K562 (cell line): ENCODE results near the gene SLC16A2. TPM values are rescaled to one million over a fixed set of nuclear protein-coding genes. Genes with fewer than 3 reads are reported as not detected.

ENCODE experiments used
- CREBBP ChIP-seq: IDR thresholded peaks from one replicate; pipeline ENCODE4 v1.6.1; 2012; ENCODE audit warnings: low read depth, mild to moderate bottlenecking, control low read depth, inconsistent platforms, low read length
- EZH2 ChIP-seq: IDR thresholded peaks from 2 replicates; pipeline ENCODE4 v1.6.1; 2012; ENCODE audit warnings: low read depth, mild to moderate bottlenecking, inconsistent platforms, low read length, borderline replicate concordance
- FOXO4 ChIP-seq: fragments of 450-650 bp; formaldehyde crosslinking; IDR thresholded peaks from 2 replicates; pipeline ENCODE4 v1.4.0; 2020; ENCODE audit warnings: mild to moderate bottlenecking, moderate library complexity
- HBP1 ChIP-seq: fragments of 450-650 bp; formaldehyde crosslinking; IDR thresholded peaks from 2 replicates; pipeline ENCODE4 v1.4.0; 2022; ENCODE audit warnings: missing genetic modification characterization
- SMARCC2 ChIP-seq: fragments of 450-650 bp; IDR thresholded peaks from 2 replicates; pipeline ENCODE4 v1.6.1; 2017; ENCODE audit warnings: antibody characterized with exemption, moderate library complexity, mild to moderate bottlenecking, low read depth
- THAP7 ChIP-seq: fragments of 250-450 bp; sonication (Bioruptor Pico); IDR thresholded peaks from 2 replicates; pipeline ENCODE4 v1.5.0; 2021
- XRCC4 ChIP-seq: IDR thresholded peaks from one replicate; pipeline ENCODE4 v1.6.1; 2011; ENCODE audit not compliant: insufficient read depth, insufficient read length; ENCODE audit errors: extremely low read depth
- polyA plus RNA-seq, 8 experiments: library from polyadenylated mRNA; depleted of rRNA in 4 of 8; stranded (reverse) in 5 of 8; unstranded in 3 of 8; fragments of >200 nt; fragmentation: Nextera tagmentation in 2 of 8; fragmentation: Illumina TruSeq in 1 of 8; extraction: Ambion mirVana in 2 of 8; extraction: Trizol in 1 of 8; gene quantifications; 2 replicates each; pipeline versions ENCODE4 v1.2.1 to v1.2.3, GENCODE V29; 2011 to 2014; ENCODE audit warnings: inconsistent platforms in 1 of 8, missing spikeins in 1 of 8
- total RNA-seq, 7 experiments: library from RNA; depleted of rRNA in 6 of 7; stranded (reverse); fragments of >200 nt in 6 of 7; fragmentation: Illumina TruSeq in 2 of 7; extraction: Trizol in 2 of 7; gene quantifications; 2 replicates each; pipeline versions ENCODE4 v1.2.1 to v1.2.3, GENCODE V29; 2011 to 2021; ENCODE audit warnings: low replicate concordance in 1 of 7
- TF ChIP-seq, protein P1 (sequence below): fragments of 250-450 bp; sonication (Bioruptor Pico); IDR thresholded peaks from 2 replicates; pipeline ENCODE4 v1.4.0; 2020; ENCODE audit warnings: mild to moderate bottlenecking, moderate library complexity

SLC16A2 gene
- total and polyA plus RNA-seq, 9 of the 15 experiments (the other 6 are each of a cell fraction or from before 2014, with no cell fraction given): 0.07 TPM; not detected in 8

DNA sequence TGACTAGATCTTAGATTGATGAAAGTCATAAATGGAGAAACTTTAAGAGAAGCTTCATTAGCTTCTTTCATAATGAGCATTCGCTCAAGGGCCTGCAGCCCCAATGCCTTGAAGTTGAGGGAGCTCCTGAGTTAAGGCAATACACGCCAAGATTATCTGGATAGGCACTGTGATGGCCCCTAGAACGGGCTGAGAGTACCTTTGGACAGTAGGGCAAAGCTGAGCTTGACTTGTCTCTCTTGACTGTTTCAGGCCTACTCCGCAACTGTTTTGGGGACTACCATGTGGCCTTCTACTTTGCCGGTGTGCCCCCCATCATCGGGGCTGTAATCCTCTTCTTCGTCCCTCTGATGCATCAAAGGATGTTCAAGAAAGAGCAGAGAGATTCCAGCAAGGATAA lies 109.8 kb downstream of the SLC16A2 start (continued):
- TF ChIP-seq THAP7 (CRISPR knock-in tag) (no peak), CREBBP (no peak), FOXO4 (CRISPR knock-in tag) (no peak), EZH2 (no peak), XRCC4 (no peak), SMARCC2 (no peak), HBP1 (CRISPR knock-in tag) (no peak)
- TF ChIP-seq, protein P1, sequence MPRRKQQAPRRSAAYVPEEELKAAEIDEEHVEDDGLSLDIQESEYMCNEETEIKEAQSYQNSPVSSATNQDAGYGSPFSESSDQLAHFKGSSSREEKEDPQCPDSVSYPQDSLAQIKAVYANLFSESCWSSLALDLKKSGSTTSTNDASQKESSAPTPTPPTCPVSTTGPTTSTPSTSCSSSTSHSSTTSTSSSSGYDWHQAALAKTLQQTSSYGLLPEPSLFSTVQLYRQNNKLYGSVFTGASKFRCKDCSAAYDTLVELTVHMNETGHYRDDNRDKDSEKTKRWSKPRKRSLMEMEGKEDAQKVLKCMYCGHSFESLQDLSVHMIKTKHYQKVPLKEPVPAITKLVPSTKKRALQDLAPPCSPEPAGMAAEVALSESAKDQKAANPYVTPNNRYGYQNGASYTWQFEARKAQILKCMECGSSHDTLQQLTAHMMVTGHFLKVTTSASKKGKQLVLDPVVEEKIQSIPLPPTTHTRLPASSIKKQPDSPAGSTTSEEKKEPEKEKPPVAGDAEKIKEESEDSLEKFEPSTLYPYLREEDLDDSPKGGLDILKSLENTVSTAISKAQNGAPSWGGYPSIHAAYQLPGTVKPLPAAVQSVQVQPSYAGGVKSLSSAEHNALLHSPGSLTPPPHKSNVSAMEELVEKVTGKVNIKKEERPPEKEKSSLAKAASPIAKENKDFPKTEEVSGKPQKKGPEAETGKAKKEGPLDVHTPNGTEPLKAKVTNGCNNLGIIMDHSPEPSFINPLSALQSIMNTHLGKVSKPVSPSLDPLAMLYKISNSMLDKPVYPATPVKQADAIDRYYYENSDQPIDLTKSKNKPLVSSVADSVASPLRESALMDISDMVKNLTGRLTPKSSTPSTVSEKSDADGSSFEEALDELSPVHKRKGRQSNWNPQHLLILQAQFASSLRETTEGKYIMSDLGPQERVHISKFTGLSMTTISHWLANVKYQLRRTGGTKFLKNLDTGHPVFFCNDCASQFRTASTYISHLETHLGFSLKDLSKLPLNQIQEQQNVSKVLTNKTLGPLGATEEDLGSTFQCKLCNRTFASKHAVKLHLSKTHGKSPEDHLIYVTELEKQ (CRISPR knock-in tag): no peak
